Measurements from ENCODE around the gene AOPEP. TPM values are rescaled to one million over a fixed set of nuclear protein-coding genes. Genes with fewer than 3 reads are reported as not detected.

Gene AOPEP
- total and polyA plus RNA-seq, 2 donors (not counting 1 experiment from before 2014, with no cell fraction given): 66.1 to 94.1 TPM

- Histone ChIP-seq H3K27me3 (ENCODE audit: control insufficient read depth, insufficient read depth, low read length) (no peaks in the 10 kb centered on the region), H4K20me1 (ENCODE audit: control insufficient read depth, extremely low read depth, insufficient read depth, low read length) (no peaks in the 10 kb centered on the region), H3K36me3 (ENCODE audit: control insufficient read depth, insufficient read depth, low read length) (no peaks in the 10 kb centered on the region), H3K4me1 (ENCODE audit: control insufficient read depth, extremely low read depth, insufficient read depth, low read length) (peaks cover 18% of the 10 kb centered on the region), H3K9me3 (ENCODE audit: control insufficient read depth, insufficient read depth, low read depth, low read length) (no peaks in the 10 kb centered on the region), H3K4me3 (replicated peaks in 1 of 4; ENCODE audit: control extremely low read depth in 1 of 4, insufficient read depth in 1 of 4, low read depth in 3 of 4, low read length in 4 of 4) (no peak overlapping the region), H3K79me2 (ENCODE audit: control insufficient read depth, insufficient read depth, low read length) (no peaks in the 10 kb centered on the region), H3K9ac (ENCODE audit: insufficient read depth, low read length) (no peak overlapping the region), H3K27ac (ENCODE audit: insufficient read depth, low read length) (no peak overlapping the region), H2AFZ (ENCODE audit: low read length) (no peak overlapping the region), H3K4me2 (ENCODE audit: extremely low read depth, insufficient read depth, low read length) (no peak overlapping the region)
- TF ChIP-seq CTCF (conservative IDR thresholded peaks at IDR 0.05 in 1 of 2, IDR thresholded peaks at IDR 0.05 in 1 of 2; ENCODE audit: low read depth in 1 of 2, low read length in 2 of 2) (no peak), EZH2 (IDR thresholded peaks at IDR 0.05; ENCODE audit: low read length, missing control alignments) (no peak)
- no peak for DNase-seq (ENCODE audit: low read depth in 2 of 2)
Measured at GRCh38 chr9:94895668-94896067, 169.2 kb downstream of the AOPEP start.

DNA sequence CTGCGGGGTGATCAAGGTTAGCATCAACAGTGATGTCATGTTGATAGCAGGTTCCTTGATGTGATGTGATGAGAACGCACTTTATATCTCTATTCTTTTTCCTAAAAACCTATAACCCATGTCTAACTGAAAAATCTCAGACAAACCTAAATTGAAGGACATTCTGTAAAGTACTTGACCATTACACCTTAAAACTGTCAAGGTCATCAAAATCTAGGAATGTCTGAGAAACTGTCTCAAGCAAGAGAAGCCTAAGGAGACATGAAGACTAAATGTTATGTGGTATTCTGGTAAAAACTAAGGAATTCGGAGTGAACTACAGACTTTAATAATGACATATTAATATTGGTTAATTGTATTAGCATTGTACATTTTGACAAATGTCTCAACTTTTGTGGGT lies 170.0 kb downstream of the AOPEP start:
- Histone ChIP-seq H3K4me2 (ENCODE audit: extremely low read depth, insufficient read depth, low read length) (no peak overlapping the region), H3K4me3 (replicated peaks in 1 of 4; ENCODE audit: control extremely low read depth in 1 of 4, insufficient read depth in 1 of 4, low read depth in 3 of 4, low read length in 4 of 4) (no peak overlapping the region), H3K79me2 (ENCODE audit: control insufficient read depth, insufficient read depth, low read length) (no peaks in the 10 kb centered on the region), H3K4me1 (ENCODE audit: control insufficient read depth, extremely low read depth, insufficient read depth, low read length) (peaks cover 24% of the 10 kb centered on the region), H3K27ac (ENCODE audit: insufficient read depth, low read length) (no peak overlapping the region), H3K27me3 (ENCODE audit: control insufficient read depth, insufficient read depth, low read length) (no peaks in the 10 kb centered on the region), H3K36me3 (ENCODE audit: control insufficient read depth, insufficient read depth, low read length) (no peaks in the 10 kb centered on the region), H3K9me3 (ENCODE audit: control insufficient read depth, insufficient read depth, low read depth, low read length) (no peaks in the 10 kb centered on the region), H2AFZ (ENCODE audit: low read length) (no peak overlapping the region), H3K9ac (ENCODE audit: insufficient read depth, low read length) (no peak overlapping the region), H4K20me1 (ENCODE audit: control insufficient read depth, extremely low read depth, insufficient read depth, low read length) (no peaks in the 10 kb centered on the region)
- DNase-seq (ENCODE audit: low read depth in 2 of 2): no peak
- no peak for TF ChIP-seq CTCF (conservative IDR thresholded peaks at IDR 0.05 in 1 of 2, IDR thresholded peaks at IDR 0.05 in 1 of 2; ENCODE audit: low read depth in 1 of 2, low read length in 2 of 2)
- no peak for TF ChIP-seq EZH2 (IDR thresholded peaks at IDR 0.05; ENCODE audit: low read length, missing control alignments)

DNA sequence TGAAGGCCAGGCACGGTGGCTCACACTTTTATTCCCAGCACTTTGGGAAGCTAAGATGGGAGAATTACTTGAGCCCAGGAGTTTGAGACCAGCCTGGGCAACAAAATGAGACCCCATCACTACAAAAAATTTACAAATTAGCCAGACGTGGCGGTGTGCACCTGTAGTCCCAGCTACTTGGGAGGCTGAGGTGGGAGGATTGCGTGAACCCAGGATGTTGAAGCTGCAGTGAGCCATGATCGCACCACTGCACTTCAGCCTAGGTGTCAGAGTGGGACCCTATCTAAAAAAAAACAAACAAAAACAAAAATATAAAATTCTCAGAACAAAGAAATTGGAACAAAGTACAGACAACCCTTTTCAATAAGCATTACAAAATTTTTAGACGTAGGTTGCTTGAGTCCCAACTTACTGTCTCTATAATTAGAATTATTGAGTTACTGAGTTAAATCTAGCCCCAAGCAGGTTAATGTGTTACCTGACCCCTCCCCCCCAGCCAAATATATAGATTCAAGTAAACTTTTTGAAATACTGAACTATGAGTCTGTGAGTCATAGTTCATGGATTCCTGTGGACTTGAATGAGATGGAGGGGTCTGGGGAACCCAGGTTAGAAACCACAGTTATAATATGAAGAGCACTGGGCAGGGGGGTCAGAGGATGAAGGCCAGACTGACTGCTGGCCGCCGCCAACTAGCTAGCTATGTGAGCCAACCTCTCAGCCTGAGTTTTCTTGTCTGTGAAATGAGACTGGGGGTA lies 173.1 kb downstream of the AOPEP start:
- Histone ChIP-seq H3K4me1 (ENCODE audit: control insufficient read depth, extremely low read depth, insufficient read depth, low read length) (peaks cover 32% of the 10 kb centered on the region), H3K79me2 (ENCODE audit: control insufficient read depth, insufficient read depth, low read length) (no peaks in the 10 kb centered on the region), H3K27ac (ENCODE audit: insufficient read depth, low read length) (peak overlapping the region; percentile 96), H3K4me2 (ENCODE audit: extremely low read depth, insufficient read depth, low read length) (peak overlapping the region; percentile 92), H3K4me3 (replicated peaks in 1 of 4; ENCODE audit: control extremely low read depth in 1 of 4, insufficient read depth in 1 of 4, low read depth in 3 of 4, low read length in 4 of 4) (peak overlapping the region in 3 of 4 experiments; percentile 27 to 39 (median 38)), H3K9ac (ENCODE audit: insufficient read depth, low read length) (no peak overlapping the region), H3K36me3 (ENCODE audit: control insufficient read depth, insufficient read depth, low read length) (no peaks in the 10 kb centered on the region), H3K27me3 (ENCODE audit: control insufficient read depth, insufficient read depth, low read length) (no peaks in the 10 kb centered on the region), H3K9me3 (ENCODE audit: control insufficient read depth, insufficient read depth, low read depth, low read length) (no peaks in the 10 kb centered on the region), H2AFZ (ENCODE audit: low read length) (no peak overlapping the region), H4K20me1 (ENCODE audit: control insufficient read depth, extremely low read depth, insufficient read depth, low read length) (no peaks in the 10 kb centered on the region)
- no peak for TF ChIP-seq CTCF (conservative IDR thresholded peaks at IDR 0.05 in 1 of 2, IDR thresholded peaks at IDR 0.05 in 1 of 2; ENCODE audit: low read depth in 1 of 2, low read length in 2 of 2)
- no peak for TF ChIP-seq EZH2 (IDR thresholded peaks at IDR 0.05; ENCODE audit: low read length, missing control alignments)
- peak in 1 of 2 donors; percentile 54 for DNase-seq (ENCODE audit: low read depth in 2 of 2)
